GM12891 (cell line): ENCODE results near the gene RAP1A.

Experiments
- POLR2A ChIP-seq: IDR thresholded peaks from 2 replicates; pipeline ENCODE4 v1.6.1; 2011; ENCODE audit warnings: low read depth, low read length, control low read depth
- POLR2AphosphoS5 ChIP-seq: IDR thresholded peaks from 2 replicates; pipeline ENCODE4 v1.6.1; 2011; ENCODE audit warnings: low read depth, low read length, control low read depth
- POU2F2 ChIP-seq: IDR thresholded peaks from 2 replicates; pipeline ENCODE4 v1.6.1; 2011; ENCODE audit warnings: low read depth, mild to moderate bottlenecking, control low read depth, low read length, moderate library complexity
- TAF1 ChIP-seq: IDR thresholded peaks from 2 replicates; pipeline ENCODE4 v1.6.1; 2011; ENCODE audit warnings: low read depth, low read length, control low read depth

GRCh38 chr1:111570781-111571181 lies 48.8 kb upstream of the RAP1A start:
- TF ChIP-seq POLR2A (no peak), POLR2AphosphoS5 (no peak), TAF1 (no peak), POU2F2 (no peak)
